Measurements from ENCODE around the gene TJP1.
"Not testable (repeated sequence)": the region's sequence is repeated elsewhere in the genome, so short reads cannot be mapped to it uniquely, and the experiment has no call there.

The TJP1 gene

GRCh38 chr15:29678504-29679034 lies 143.7 kb downstream of the TJP1 start:
- H3K27ac ChIP-seq (ENCODE audit: poor library complexity, severe bottlenecking), result no peak overlapping the region
- no peak for ATAC-seq (ENCODE audit: low read depth)
- no peak overlapping the region for H3K4me3 ChIP-seq (ENCODE audit: severe bottlenecking)
- no peaks in the 10 kb centered on the region for H3K27me3 ChIP-seq (ENCODE audit: insufficient read depth, poor library complexity, severe bottlenecking)
- H3K4me1 ChIP-seq (ENCODE audit: insufficient read depth, poor library complexity, severe bottlenecking), result no peaks in the 10 kb centered on the region
- TF ChIP-seq CTCF (IDR thresholded peaks at IDR 0.05; ENCODE audit: poor library complexity, severe bottlenecking), result no peak
- no peaks in the 10 kb centered on the region for H3K9me3 ChIP-seq (ENCODE audit: severe bottlenecking)
- DNase-seq (ENCODE audit: low spot score), result peak; percentile 44
- H3K36me3 ChIP-seq (ENCODE audit: low read depth), result no peaks in the 10 kb centered on the region

GRCh38 chr15:29677871-29678461 lies 144.3 kb downstream of the TJP1 start:
- DNase-seq (ENCODE audit: low spot score), result no peak
- no peaks in the 10 kb centered on the region for H3K9me3 ChIP-seq (ENCODE audit: severe bottlenecking)
- H3K4me1 ChIP-seq (ENCODE audit: insufficient read depth, poor library complexity, severe bottlenecking), result no peaks in the 10 kb centered on the region
- H3K4me3 ChIP-seq (ENCODE audit: severe bottlenecking), result no peak overlapping the region
- H3K27me3 ChIP-seq (ENCODE audit: insufficient read depth, poor library complexity, severe bottlenecking), result no peaks in the 10 kb centered on the region
- no peak for ATAC-seq (ENCODE audit: low read depth)
- no peak overlapping the region for H3K27ac ChIP-seq (ENCODE audit: poor library complexity, severe bottlenecking)
- TF ChIP-seq CTCF (IDR thresholded peaks at IDR 0.05; ENCODE audit: poor library complexity, severe bottlenecking), result no peak
- H3K36me3 ChIP-seq (ENCODE audit: low read depth), result no peaks in the 10 kb centered on the region

GRCh38 chr15:29677455-29677854 lies 144.8 kb downstream of the TJP1 start:
- ATAC-seq (ENCODE audit: low read depth), result no peak
- H3K4me3 ChIP-seq (ENCODE audit: severe bottlenecking), result no peak overlapping the region
- H3K4me1 ChIP-seq (ENCODE audit: insufficient read depth, poor library complexity, severe bottlenecking), result peaks cover 4% of the 10 kb centered on the region
- no peaks in the 10 kb centered on the region for H3K27me3 ChIP-seq (ENCODE audit: insufficient read depth, poor library complexity, severe bottlenecking)
- no peaks in the 10 kb centered on the region for H3K9me3 ChIP-seq (ENCODE audit: severe bottlenecking)
- DNase-seq (ENCODE audit: low spot score), result peak; percentile 53
- no peak overlapping the region for H3K27ac ChIP-seq (ENCODE audit: poor library complexity, severe bottlenecking)
- no peaks in the 10 kb centered on the region for H3K36me3 ChIP-seq (ENCODE audit: low read depth)
- TF ChIP-seq CTCF (IDR thresholded peaks at IDR 0.05; ENCODE audit: poor library complexity, severe bottlenecking), result no peak

GRCh38 chr15:29676961-29677402 lies 145.3 kb downstream of the TJP1 start:
- Histone ChIP-seq H3K27me3 (ENCODE audit: insufficient read depth, poor library complexity, severe bottlenecking) (no peaks in the 10 kb centered on the region), H3K4me1 (ENCODE audit: insufficient read depth, poor library complexity, severe bottlenecking) (peaks cover 8% of the 10 kb centered on the region), H3K27ac (ENCODE audit: poor library complexity, severe bottlenecking) (no peak overlapping the region), H3K36me3 (ENCODE audit: low read depth) (no peaks in the 10 kb centered on the region), H3K4me3 (ENCODE audit: severe bottlenecking) (no peak overlapping the region), H3K9me3 (ENCODE audit: severe bottlenecking) (no peaks in the 10 kb centered on the region)
- no peak for ATAC-seq (ENCODE audit: low read depth)
- peak; percentile 61 for DNase-seq (ENCODE audit: low spot score)
- no peak for TF ChIP-seq CTCF (IDR thresholded peaks at IDR 0.05; ENCODE audit: poor library complexity, severe bottlenecking)

- not testable (repeated sequence) for H3K27ac ChIP-seq (ENCODE audit: poor library complexity, severe bottlenecking); H3K4me3 ChIP-seq (ENCODE audit: severe bottlenecking); DNase-seq (ENCODE audit: low spot score)
These were observed 145.8 kb downstream of the TJP1 start for GRCh38 chr15:29676374-29676960.

More at GRCh38 chr15:29676374-29676960, 145.8 kb downstream of the TJP1 start:
- peaks cover 14% of the 10 kb centered on the region for H3K4me1 ChIP-seq (ENCODE audit: insufficient read depth, poor library complexity, severe bottlenecking)
- H3K36me3 ChIP-seq (ENCODE audit: low read depth); H3K9me3 ChIP-seq (ENCODE audit: severe bottlenecking); ATAC-seq (ENCODE audit: low read depth); H3K27me3 ChIP-seq (ENCODE audit: insufficient read depth, poor library complexity, severe bottlenecking): not testable (repeated sequence)
